Fibroblast of skin of scalp (primary cell): ENCODE results near the gene FSTL5.
A peak's percentile ranks its signal among the peaks of the same experiment; 100 is the strongest.
"Not testable (repeated sequence)": the region's sequence is repeated elsewhere in the genome, so short reads cannot be mapped to it uniquely, and the experiment has no call there.

Experiments
- DNase-seq: peaks from one replicate; pipeline ENCODE4 v3.0.0-alpha.2; 2013

The FSTL5 gene

GRCh38 chr4:161829591-161829990 lies 334.2 kb downstream of the FSTL5 start:
- no peak for DNase-seq

- DNase-seq, result peak; percentile 32
These were observed 335.7 kb downstream of the FSTL5 start for GRCh38 chr4:161828061-161828460.

- no peak for DNase-seq
These were observed 336.8 kb downstream of the FSTL5 start for GRCh38 chr4:161827013-161827412.

DNA sequence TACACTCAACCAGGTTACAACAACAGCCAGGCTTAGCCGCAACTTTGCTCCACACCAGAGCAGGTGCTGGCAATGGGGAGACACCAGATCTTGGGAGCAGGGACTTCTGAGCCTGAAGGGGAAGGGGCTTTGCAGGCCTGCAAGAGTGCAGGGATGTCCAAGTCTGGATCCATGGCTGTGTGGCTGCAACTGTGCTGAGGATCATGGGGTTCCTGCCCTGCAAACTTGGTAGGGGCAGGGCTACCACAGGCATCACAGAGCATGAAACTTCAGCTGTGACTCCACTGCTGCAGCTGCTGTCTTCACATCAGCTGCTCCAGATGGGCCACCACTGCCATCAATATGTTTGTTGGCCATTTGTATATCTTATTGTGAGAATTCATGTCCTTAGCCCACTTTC lies 340.4 kb downstream of the FSTL5 start:
- no peak for DNase-seq

DNA sequence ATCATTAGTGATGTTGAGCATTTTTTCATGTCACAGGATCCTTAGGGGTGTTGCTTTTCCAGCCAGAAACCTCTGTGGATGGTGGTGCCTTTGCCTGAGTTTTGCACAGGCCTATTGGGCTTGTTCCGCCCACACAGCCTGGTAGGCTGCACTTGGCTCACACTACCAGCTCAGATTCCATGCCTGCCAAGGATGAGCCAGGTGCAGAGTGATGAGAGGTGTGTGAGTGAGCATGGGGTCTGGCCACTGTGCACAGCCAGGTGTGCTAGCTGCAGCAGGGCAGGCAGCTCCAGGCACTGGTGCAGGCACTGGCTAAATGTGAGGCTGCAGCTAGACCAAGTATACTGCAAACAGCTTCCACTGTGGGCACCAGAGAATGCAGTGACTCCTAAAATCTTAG lies 341.6 kb downstream of the FSTL5 start:
- DNase-seq, result no peak

GRCh38 chr4:161817914-161818313 lies 345.9 kb downstream of the FSTL5 start:
- no peak for DNase-seq

DNA sequence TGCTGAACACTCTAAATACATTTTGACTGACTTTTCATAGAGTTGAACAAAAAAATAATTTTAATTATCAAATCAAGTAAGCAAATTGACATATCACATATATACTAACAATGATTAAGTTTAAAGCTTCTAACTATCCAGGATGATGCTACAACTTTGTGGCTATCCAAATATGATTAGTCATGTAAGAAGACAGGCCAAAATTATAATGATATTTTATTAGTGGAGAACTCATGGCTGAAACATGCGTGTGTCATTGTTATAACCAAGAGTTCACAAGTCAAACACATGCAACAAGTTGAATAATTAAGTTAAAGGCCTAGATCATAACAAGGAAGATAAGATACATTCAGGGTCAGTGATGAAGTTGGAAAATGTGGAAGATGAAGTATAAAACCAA lies 346.8 kb downstream of the FSTL5 start:
- no peak for DNase-seq

GRCh38 chr4:161815841-161816240 lies 348.0 kb downstream of the FSTL5 start:
- no peak for DNase-seq

- no peak for DNase-seq
These were observed 349.9 kb downstream of the FSTL5 start for GRCh38 chr4:161813889-161814288.

- no peak for DNase-seq
These were observed 350.4 kb downstream of the FSTL5 start for GRCh38 chr4:161813389-161813788.

- no peak for DNase-seq
These were observed 360.6 kb downstream of the FSTL5 start for GRCh38 chr4:161803171-161803570.

DNA sequence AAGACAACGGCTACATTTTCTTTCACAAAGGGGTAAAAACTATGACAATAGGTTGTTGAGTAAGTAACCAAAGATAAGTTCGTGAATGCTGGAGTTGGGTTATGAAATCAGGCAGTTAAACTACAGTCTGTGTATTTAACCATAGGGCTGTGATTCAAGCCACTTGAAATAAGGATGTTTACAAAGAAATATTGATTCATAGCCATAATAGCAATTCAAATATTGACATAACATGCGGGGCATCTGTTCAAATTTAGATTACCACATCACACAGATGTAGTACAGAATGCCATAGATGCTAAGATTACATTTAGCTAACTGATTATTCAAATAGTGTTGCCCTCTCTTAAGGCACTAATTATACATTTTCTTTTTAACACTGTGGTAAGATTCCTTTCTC lies 364.1 kb downstream of the FSTL5 start:
- DNase-seq, result no peak

- no peak for DNase-seq
These were observed 370.8 kb downstream of the FSTL5 start for GRCh38 chr4:161792991-161793390.

DNA sequence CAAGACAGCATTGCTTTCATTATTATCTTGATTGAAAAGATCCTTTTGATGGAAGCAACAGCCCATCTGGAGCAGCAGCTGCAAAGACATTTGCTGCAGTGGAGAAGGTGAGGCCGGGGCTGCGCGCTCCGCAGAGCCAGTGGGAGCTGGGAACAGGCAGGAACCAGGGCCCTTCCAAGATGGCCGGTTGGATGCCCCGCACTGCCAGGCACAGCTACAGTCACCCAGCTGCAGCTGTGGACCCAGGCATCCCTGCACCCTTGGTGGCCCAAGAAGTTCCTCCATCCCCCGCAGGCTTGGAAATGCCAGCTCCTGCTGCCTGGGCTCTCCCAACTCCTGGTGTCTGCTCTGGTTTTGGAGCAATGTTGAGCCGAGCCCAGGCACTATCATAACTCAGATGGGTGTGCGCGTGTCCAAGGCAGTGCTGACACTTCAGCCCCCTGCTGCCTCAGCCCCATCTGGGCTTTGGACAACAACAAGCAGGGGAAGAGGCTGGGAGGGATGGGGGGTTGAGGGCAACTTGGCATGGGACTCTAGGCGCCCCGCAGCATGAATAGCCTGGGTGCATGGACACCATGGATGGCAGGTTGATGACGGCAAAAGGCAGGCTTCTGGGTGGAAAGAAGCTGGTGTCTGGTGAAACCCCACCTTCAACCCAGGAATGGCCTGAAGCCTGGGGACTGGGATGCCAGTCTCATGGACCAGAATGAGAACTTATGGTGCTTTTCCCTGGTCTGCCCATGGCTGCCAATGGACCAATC lies 371.8 kb downstream of the FSTL5 start:
- DNase-seq, result no peak

GRCh38 chr4:161767116-161767515 lies 396.7 kb downstream of the FSTL5 start:
- peak; percentile 43 for DNase-seq

GRCh38 chr4:161762796-161763195 lies 401.0 kb downstream of the FSTL5 start:
- peak; percentile 61 for DNase-seq

DNA sequence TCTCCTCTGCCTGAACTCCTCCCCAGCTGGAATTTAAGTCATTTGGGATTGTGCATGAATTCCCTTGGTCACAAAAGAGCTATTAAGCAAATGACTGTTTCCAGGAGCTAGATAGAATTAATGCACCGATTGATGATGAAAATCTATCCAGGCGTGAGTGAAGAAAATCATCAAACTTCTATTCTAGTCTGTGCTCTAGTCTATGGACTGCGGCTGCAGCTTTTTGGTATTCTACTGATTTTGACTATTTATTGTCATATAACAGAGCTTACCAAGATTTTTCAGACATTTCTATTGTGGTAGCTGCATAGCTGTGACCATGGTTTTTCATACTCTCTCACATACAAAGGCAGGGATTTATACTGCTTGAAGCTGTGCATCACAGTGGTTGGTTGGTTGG lies 403.8 kb downstream of the FSTL5 start:
- no peak for DNase-seq

- DNase-seq, result not testable (repeated sequence)
These were observed 405.4 kb downstream of the FSTL5 start for GRCh38 chr4:161758412-161758811.

DNA sequence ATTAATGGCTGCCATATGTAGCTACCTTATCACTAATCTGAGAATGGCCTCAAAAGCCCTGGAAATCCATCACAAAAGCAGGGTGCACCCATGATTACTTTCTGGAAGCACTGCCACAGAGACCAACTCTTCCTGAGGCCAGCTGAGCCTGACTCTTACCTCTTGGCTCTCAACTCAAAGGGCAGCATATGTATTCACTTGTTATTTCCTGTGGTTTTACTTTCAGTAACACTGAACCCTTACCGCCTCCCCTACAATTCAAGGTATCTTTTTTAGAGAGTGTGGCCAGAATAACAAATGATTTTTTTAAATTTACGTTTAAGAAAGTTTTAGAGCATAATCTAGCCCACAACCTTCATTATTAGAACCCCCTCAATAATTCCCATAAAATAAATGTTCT lies 434.9 kb downstream of the FSTL5 start:
- no peak for DNase-seq

DNA sequence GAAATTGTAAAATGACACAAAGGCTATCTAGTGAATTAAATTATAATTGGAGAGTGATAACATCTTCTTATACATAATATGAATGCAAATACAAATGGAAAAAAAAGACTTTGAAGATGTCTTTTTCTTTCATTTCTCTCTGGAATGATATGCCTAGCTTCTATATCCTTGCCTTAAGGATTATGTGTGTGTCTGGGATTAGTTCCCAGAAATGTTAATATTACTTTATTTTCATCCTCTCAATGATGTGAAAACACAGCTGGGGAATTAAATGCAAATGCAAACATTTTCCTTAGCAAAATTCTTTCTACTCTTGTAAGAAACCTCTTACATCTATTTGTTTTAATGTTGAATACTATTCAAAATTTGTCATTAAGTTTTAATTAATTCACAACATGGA lies 441.9 kb downstream of the FSTL5 start:
- DNase-seq, result no peak

DNA sequence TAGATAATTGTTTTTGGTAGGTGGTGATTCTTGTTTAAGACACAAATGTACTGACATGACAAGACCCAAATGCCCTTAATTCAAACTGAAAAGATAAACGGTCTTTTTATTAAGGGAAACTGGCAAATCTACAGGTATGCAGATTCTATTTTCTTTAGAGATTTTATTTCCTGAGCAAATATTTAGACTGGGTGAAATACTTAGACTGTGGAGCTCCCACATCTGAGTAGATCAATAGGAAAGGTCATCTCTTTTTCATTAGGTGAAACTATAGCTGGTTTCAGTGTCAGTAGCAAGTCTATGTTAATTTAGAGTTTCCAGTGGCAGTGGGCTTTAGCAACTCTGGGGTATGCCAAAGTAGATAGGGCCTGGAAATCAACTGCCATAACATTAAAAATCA lies 446.7 kb downstream of the FSTL5 start:
- DNase-seq, result no peak

GRCh38 chr4:161714931-161715330 lies 448.9 kb downstream of the FSTL5 start:
- peak; percentile 46 for DNase-seq

GRCh38 chr4:161714022-161714751 lies 449.6 kb downstream of the FSTL5 start:
- DNase-seq, result peak; percentile 88

GRCh38 chr4:161704653-161705052 lies 459.1 kb downstream of the FSTL5 start:
- DNase-seq, result no peak
